ENCODE measurements around the gene EML2.
"Not testable (repeated sequence)": the region's sequence is repeated elsewhere in the genome, so short reads cannot be mapped to it uniquely, and the experiment has no call there.

The EML2 gene, protein sequence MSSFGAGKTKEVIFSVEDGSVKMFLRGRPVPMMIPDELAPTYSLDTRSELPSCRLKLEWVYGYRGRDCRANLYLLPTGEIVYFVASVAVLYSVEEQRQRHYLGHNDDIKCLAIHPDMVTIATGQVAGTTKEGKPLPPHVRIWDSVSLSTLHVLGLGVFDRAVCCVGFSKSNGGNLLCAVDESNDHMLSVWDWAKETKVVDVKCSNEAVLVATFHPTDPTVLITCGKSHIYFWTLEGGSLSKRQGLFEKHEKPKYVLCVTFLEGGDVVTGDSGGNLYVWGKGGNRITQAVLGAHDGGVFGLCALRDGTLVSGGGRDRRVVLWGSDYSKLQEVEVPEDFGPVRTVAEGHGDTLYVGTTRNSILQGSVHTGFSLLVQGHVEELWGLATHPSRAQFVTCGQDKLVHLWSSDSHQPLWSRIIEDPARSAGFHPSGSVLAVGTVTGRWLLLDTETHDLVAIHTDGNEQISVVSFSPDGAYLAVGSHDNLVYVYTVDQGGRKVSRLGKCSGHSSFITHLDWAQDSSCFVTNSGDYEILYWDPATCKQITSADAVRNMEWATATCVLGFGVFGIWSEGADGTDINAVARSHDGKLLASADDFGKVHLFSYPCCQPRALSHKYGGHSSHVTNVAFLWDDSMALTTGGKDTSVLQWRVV

DNA sequence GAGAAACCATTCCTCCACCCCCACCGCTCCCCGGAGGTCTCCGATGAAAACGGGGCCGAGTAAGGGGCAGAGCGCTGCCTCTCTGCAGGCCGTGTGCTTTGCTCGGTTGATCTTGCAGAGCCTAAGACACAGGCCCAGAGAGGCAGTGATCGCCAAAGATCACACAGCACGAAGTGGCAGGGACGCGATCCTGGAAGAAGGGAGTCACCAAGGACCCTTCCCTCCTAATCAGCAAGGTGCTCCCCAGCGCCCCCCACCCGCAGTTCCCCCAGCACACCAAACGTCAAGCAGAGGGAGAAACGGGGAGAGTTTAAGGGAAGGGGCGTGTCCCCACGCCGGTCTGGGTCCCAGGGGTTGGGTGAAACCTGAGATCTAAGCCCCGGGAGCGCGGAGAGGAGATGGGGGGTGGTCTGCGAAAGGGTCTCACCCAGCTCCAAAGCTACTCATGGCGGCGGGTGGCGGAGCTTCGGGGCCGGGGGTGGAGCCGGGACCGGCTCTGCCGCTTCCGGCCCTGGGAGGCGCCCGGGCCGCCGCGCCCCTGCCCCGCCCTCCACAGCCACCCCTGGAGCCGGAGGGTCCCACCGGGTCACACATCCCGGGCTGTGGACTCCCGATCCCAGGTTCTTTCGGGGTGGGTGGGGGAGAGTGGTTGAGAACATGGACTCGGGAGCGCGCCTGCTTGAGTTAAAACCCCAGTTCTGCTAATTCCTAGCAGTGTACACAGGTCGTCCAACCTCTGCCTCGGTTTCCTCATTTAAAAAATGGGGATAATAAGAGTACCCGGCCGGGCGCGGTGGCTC is at the start of gene EML2:
Gene EML2 (minus strand): TSS at position 468 of the 800 bp plus-strand sequence. CDS start 21 bp downstream, at position 447.
- in situ Hi-C loops (cut with MboI; ENCODE audit: low sequenced_read_pairs), result no loop called here

DNA sequence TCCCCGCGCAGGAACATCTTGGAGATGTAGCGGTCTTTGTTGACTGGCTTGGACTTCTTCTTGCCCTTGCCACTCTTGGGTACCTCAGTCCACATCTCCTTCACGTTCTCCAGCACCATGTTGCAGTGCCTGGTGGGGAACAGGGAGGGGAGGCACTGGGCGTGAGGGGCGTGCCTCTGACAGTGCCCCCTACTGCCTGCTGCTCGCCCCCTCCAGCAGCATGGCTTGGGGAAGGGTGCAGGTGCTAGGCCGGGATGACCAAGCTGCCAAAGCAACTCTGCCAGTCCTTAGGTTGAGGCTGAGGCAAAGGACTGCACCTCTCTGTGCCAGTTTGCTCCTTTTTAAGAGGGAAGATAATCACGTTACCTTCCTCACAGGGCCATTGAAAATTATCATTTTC is 48.4 kb upstream of the EML2 start:
- in situ Hi-C loops (cut with MboI; ENCODE audit: low sequenced_read_pairs), result no loop called here

DNA sequence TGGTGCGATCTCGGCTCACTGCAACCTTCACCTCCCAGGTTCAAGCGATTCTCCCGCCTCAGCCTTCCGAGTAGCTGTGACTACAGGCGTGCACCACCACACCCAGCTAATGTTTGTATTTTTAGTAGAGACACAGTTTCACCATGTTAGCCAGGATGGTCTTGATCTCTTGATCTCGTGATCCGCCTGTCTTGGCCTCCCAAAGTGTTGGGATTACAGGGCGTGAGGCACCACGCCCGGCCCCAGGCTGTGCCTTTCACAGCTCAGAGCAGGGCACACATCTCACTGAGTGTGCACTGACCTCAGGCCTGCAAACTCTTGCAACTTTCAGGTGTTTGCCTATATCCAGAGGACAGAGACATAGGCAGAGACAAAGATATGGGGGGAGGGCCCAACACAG is 45.8 kb upstream of the EML2 start:
- in situ Hi-C loops (cut with MboI; ENCODE audit: low sequenced_read_pairs), result not testable (repeated sequence)

DNA sequence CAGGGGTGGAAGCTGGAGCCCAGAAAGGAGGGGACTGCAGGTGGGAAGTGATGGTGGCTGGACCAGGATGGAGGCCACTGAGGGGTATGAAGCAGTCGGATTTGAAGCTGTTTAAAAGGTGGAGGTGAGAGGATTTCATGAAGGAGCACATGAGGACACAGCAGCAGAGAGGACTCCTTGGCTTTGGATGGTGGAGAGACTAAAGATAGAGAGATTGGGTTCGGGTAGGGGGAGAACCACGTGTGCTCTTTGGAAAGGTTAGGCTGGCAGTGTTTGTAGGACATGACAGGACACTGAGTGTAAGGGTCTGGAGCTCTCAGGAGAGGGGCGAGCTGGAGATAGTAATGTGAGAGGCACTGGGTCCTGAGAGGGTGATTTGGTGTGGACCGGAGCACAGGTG is 43.7 kb upstream of the EML2 start:
- in situ Hi-C loops (cut with MboI; ENCODE audit: low sequenced_read_pairs), result no loop called here

DNA sequence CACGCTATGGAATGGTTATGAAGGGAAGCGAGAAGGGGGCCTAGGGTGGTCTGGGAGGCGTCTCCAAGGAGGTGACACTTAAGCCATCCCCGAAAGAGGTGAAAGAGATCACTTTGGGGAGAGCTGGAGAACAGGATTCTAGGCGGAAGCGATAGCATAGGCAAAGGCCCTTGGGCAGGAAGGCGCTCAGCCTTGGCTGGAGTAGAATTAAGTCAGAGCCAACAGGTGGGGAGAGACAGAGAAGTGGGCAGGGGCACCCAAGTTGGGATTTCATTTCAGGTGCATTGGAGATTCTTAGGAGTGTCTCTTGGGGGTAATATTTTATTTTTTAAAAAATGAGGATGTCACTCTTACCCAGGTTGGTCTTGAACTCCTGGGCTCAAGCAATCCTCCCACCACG is 42.9 kb upstream of the EML2 start:
- in situ Hi-C loops (cut with MboI; ENCODE audit: low sequenced_read_pairs), result no loop called here

DNA sequence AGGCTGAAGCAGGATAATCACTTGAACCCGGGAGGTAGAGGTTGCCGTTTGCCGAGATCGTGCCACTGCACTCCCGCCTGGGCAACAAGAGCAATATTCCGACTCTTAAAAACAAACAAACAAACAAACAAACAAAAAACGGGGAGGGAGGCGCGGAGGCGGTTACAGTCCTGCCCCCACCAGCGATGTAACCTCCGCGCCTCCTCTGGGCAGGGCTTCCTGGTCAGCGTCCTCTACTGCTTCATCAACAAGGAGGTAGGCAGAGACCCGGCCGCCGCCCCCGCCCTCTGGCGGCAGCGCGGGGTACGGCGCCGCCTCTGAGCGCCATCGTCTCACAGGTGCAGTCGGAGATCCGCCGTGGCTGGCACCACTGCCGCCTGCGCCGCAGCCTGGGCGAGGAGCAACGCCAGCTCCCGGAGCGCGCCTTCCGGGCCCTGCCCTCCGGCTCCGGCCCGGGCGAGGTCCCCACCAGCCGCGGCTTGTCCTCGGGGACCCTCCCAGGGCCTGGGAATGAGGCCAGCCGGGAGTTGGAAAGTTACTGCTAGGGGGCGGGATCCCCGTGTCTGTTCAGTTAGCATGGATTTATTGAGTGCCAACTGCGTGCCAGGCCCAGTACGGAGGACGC is 42.3 kb upstream of the EML2 start:
- in situ Hi-C loops (cut with MboI; ENCODE audit: low sequenced_read_pairs), result no loop called here

DNA sequence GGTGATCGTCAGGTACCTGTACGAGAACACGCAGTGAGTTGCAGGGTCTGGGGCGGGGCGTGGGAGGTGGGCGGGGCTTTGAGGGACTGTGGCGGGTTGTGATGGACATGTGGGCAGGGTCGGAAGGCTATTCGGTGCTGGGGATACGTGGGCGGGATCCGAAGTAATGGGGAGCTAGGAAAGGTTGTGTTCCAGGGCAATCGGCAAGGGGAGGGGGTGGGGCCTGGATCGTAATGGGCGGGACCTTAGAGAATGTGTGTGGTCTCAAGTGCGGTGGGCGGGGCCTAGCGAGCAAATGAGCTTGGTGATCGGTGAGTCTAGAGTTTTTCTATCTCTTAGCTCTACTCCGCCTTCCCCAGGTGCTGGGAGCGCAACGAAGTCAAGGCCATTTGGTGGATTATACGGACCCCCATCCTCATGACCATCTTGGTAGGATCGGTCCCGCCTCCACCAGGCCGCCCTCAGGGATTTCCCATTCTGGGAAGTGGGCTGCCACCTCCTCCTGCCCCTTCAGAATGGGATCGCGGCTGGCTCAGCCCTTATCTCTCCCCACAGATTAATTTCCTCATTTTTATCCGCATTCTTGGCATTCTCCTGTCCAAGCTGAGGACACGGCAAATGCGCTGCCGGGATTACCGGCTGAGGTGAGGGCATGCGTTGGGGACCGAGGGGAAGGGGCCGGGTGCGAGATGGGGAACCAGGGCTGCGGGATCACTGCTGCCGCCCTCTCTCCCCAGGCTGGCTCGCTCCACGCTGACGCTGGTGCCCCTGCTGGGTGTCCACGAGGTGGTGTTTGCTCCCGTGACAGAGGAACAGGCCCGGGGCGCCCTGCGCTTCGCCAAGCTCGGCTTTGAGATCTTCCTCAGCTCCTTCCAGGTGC is 38.4 kb upstream of the EML2 start:
- in situ Hi-C loops (cut with MboI; ENCODE audit: low sequenced_read_pairs), result no loop called here

DNA sequence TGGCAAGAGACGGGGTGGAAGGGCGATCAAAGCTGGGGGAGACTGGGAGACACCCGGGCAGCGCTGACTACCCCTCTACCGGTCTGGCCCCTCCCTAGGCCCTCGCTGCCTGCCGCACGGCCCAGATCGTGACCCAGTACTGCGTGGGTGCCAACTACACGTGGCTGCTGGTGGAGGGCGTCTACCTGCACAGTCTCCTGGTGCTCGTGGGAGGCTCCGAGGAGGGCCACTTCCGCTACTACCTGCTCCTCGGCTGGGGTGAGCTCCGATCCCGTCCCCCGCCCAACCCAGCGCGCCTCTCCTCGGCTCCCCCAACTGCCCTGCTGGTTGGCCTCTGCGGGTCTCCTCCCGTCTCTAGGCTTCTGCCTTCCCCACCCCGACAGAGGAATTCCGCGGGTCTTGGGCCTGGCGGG is 37.7 kb upstream of the EML2 start:
- in situ Hi-C loops (cut with MboI; ENCODE audit: low sequenced_read_pairs), result no loop called here

DNA sequence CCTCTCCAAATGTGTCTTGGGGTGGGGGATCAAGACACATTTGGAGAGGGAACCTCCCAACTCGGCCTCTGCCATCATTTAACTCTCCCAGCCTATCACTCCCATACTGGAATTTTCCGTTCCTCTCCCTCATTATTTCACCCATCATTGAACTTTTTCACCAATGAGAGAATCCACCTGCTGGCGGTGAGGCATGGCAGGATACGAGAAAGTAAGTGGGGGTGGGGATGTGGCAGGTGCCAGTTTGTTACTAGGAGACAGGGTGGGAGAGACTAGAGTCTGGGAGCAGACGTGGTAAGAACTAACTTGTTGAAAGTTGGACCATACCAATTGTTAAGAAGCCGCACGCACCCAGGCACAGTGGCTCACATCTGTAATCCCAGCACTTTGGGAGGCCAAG is 35.7 kb upstream of the EML2 start:
- in situ Hi-C loops (cut with MboI; ENCODE audit: low sequenced_read_pairs), result no loop called here

DNA sequence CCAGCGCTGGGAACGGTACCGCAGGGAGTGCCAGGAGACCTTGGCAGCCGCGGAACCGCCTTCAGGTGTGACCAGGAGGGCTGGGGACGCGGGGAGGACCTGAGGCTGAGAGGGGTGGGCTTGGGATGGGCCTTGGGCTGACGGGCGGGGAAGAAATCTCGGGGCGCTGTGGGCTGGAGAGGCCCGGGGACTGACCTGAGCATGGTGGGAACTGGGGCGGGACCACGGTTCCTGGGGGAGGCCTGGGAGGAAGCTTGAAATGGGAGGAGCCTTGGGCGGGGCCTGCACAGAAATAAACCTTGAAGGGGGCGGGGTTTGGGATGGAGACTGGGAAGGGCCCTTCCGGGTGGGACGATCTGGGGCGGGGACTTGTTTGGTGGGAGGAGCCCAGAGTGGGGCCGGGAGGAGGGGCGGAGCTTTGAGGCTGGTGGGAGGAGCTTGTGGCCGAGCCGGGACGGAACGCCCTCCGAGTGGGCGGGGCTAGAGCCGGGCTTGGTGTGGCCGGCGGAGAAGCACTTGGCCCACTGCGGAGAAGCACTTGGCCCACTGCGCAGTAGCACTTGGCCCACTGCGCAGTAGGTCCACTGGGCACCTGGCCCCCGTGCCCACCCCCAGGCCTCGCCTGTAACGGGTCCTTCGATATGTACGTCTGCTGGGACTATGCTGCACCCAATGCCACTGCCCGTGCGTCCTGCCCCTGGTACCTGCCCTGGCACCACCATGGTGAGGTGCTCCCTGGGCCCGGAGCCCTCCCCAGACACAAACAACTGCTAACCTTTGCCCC is 31.7 kb upstream of the EML2 start:
- in situ Hi-C loops (cut with MboI; ENCODE audit: low sequenced_read_pairs), result no loop called here

DNA sequence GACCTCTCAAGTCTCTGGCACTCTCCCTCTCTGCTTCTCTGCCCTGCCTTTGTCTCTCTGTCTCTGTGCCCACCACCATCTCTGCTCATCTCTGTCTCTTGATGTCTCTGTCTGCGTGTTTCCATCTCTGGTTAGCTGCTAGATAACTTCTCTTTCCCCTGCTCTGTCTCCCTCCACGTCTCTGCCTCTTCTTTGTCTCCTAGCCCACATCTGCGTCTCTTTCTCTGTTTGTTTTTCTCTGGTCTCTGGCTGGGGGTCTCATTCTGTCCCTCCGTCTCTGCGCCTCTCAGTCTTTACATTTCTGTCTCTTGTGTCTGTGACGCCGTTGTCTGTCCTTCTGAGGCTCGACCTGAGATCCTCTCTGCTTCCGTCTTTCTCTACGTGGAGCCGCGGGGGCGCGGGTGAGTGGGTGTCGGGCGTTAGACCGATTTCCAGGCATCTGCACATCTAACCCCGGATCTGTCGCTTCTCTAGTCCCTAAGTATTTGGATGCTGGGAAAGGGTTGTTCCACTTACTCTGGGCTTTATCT is 29.2 kb upstream of the EML2 start:
- in situ Hi-C loops (cut with MboI; ENCODE audit: low sequenced_read_pairs), result no loop called here

DNA sequence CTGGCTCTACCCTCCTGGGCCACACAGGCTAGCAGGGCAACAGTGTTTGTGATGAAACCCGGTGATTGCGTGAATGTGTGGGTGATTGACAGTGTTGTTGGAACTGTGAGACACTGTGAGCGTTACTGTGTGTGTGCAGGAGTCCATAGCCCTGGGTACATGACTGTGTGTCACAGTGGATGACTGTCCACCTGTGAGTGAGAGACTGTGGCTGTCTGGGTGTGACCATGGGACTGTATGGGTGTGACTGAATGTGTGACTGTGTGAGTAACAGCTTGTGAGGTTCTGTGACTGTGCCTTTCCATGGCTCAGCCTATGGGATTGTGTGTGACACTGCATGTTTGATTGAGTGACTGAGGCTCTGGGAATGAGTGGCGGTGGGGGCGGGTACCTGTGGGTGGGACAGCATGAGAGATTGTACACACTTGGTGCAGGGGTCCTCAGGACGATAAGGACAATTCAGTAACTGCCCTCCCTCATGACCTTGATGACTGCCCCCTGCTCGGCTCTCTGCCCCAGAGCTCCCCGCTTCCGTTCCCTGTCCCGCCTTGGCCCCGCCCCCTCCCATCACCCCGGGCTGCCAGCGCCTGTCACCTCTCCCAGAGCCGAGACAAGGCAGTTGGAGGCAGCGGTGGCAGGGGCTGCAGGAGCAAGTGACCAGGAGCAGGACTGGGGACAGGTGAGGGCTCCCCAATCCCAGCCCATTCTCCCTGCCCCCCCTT is 28.6 kb upstream of the EML2 start, which contains the start of gene GIPR:
Gene GIPR (plus strand): TSS at position 602 of the 722 bp plus-strand sequence. CDS start 1,300 bp downstream, outside the sequence.
- in situ Hi-C loops (cut with MboI; ENCODE audit: low sequenced_read_pairs), result no loop called here

DNA sequence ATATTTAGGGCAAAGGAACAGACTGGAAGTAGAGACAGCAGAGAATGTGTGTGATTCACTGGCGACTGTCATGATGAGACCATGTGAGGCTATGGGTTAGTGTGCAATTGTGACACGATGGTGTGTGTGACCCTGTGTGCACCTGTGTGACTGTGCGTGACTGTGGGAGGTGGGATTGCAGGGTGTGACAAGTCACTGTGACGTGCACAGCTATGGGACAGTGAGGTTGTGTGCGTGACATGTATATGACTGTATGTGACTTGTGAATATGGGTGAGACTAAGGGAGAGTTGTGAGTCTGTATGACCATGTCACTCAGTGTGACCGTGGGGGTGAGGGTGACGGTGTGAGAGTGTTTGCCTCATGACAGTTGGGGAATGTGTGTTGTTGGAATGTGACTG is 25.4 kb upstream of the EML2 start:
- in situ Hi-C loops (cut with MboI; ENCODE audit: low sequenced_read_pairs), result no loop called here

DNA sequence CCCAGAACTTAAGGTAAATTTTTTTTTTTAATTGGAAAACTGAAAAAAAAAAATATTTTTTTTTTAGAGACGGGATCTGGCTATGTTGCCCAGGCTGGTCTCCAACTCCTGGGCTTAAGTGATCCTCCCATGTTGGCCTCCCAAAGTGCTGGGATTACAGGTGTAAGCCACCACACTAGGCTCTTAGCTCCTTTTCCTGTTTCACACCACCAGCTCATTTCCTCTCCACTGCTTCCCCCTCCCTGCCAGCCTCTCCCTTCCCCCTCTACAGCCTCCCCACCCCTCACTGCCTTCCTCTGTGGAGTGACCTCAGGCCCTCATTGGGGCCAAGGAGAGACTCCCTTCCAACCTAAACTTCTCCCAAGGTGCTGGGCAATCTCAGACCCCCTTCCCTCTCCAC is 24.6 kb upstream of the EML2 start:
- in situ Hi-C loops (cut with MboI; ENCODE audit: low sequenced_read_pairs), result no loop called here

DNA sequence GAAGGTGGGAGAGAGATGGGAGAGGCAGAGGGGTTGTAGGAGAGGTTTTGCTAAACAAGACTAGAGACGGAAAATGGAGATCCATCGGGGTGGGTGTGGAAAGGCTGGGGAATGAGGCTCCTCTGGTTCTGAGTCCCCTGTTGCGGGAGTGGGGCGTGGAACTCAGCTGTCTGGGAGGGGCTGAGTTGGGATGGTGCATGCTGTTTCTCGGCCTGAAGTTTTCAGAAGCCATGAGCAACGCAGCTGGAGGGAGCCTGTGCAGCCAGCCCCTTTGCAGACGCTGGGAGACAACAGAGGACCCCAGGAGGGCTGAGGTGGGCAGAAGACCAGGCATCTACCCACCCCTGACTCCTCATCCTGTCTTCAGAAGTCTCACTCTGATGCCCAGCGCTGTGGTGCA is 21.4 kb upstream of the EML2 start:
- in situ Hi-C loops (cut with MboI; ENCODE audit: low sequenced_read_pairs), result no loop called here

DNA sequence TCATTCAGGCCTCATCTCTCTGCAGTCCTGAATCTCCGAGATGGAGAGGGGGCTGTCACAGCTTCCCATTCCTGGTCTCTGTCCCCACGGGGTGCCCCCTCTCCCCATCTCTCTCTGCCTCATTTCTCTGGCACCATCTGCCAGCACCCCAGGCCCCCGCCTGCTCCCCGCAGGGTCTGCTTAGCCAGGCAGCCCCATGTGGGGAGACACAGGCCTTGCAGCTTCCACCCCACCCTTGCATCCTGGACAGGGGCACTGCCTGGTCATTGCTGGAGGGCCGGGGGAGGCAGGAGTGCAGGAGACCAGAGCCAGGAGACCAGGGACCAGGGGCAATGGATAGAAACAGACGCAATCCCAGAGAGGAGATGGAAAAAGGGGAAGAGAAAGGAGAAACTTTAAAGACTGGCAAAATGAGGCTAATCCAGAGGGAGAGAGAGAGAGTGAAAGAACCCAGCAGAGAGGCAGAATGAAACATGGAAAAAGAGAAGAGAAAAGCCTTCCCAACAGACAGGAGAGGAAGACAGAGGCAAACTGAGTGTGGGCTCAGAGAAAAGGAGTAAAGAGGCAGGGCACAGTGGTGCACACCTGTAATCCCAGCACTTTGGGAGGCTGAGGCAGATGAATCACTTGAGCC is 20.0 kb upstream of the EML2 start:
- in situ Hi-C loops (cut with MboI; ENCODE audit: low sequenced_read_pairs), result no loop called here

DNA sequence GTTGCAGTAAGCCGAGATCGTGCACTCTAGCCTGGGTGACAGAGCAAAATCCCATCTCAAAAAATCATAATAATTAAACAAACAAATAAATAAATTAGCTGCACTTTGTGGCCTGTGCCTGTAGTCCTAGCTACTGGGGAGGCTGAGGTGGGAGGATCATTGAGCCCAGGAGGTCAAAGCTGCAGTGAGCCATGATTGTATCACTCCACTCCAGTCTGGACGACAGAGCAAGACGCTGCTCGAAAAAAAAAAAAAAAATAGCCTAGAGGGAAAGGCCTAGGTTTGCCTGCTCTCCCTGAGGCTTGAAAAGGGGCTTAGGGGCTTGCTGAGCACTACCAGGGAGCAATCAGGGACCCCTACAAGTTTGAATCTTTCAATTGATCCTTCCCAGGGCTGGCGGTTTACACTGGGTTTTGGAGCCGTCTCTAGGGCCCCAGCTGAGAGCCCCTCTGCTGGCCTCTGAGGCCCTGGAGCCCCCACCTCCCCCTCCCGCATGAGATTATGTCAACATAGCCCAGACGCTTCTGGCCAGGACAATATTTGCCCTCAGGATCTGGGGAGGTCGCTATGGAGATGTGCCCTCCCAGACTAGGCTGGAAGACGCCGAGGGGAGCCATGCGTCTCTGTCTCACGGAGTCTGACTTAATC is 18.4 kb upstream of the EML2 start:
- in situ Hi-C loops (cut with MboI; ENCODE audit: low sequenced_read_pairs), result no loop called here

DNA sequence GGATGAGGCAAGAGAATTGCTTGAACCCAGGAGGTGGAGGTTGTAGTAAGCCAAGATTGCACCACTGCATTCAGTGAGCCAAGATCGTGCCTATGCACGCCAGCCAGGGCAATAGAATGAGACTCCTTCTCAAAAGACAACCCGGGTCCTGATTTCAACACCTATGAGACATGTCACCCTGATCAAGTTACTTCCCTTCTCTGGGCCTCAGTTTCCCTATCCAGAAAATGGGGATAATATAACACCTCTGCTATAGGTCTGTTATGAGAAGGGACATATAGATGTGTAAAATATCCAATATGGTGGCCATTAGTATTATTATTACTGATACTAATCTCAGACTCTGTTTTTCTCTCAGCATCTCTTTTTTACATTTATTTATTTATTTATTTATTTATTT is 15.9 kb upstream of the EML2 start:
- in situ Hi-C loops (cut with MboI; ENCODE audit: low sequenced_read_pairs), result no loop called here

All from HL-60/S4 (cell line).